AG08395 (cell line): ENCODE results near the gene MYO5C.
"Not testable (repeated sequence)": the region's sequence is repeated elsewhere in the genome, so short reads cannot be mapped to it uniquely, and the experiment has no call there.

Experiments
- DNase-seq: peaks from one replicate; pipeline ENCODE4 v3.0.0; 2012; ENCODE audit warnings: mixed read lengths, low spot score

MYO5C gene

GRCh38 chr15:52171386-52171785 is 124.2 kb downstream of the MYO5C start:
- peak; percentile 26 for DNase-seq

GRCh38 chr15:52170199-52170598 is 125.4 kb downstream of the MYO5C start:
- not testable (repeated sequence) for DNase-seq

GRCh38 chr15:52165494-52166131 is 130.0 kb downstream of the MYO5C start:
- DNase-seq, result not testable (repeated sequence)

DNA sequence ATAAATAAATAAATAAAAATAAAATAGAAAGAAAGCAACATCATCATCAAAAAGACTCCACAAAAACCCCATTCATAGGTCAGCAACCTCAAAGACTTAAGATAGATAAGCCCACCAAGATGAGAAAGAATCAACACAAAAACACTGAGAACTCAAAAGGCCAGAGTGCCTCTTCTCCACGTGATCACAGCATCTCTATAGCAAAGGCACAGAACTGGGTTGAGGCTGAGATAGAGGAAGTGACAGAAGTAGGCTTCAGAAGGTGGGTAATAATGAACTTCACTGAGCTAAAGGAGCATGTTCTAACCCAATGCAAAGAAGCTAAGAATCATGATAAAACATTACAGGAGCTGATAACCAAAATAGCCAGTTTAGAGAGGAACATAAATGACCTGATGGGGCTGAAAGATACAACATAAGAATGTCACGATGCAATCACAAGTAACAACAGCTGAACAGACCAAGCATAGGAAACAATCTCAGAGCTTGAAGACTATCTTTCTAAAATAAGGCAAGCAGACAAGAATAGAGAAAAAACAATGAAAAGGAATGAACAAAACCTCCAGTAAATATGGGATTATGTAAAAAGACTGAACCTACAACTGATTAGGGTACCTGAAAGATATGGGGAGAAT is 130.9 kb downstream of the MYO5C start:
- no peak for DNase-seq

DNA sequence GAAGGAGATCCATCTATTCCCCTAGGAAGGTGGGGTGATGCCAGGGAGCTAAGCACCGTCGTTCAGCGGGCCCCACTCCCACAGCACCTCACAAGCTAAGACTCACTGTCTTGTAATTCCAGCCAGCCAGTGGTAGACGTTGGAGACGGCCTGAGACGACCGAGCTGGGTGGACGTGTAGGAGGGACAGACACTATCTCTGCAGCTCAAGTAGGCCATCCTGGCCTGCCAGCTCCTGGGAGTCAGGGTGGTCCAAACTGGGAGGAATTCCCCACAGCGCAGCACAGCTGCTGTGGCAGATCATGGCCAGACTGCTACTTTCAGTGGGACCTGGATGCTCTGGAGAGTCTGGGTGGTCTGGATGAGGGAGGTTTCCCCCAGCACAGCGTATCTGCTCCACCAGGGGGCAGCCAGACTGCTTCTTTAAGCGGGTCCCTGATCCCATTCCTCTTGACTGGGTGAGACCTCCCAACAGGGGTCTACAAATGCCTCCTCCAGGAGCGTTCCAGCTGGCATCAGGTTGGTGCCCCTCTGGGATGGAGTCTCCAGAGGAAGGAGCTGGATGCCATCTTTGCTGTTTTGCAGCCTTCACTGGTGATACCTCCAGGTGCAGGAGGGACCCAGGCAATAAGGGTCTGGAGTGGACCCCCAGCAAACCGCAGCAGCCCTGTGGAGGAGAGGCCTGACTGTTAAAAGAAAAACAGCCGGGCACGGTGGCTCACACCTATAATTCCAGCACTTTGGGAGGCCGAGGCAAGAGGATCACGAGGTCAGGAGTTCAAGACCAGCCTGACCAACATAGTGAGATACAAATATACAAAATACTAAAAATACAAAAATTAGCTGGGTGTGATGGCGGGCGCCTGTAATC is 132.0 kb downstream of the MYO5C start:
- no peak for DNase-seq

GRCh38 chr15:52162876-52163275 is 132.7 kb downstream of the MYO5C start:
- no peak for DNase-seq

- DNase-seq, result no peak
Observed at GRCh38 chr15:52162260-52162659, 133.3 kb downstream of the MYO5C start.

- DNase-seq, result no peak
Observed at GRCh38 chr15:52161406-52161966, 134.1 kb downstream of the MYO5C start.

- no peak for DNase-seq
Observed at GRCh38 chr15:52159645-52160044, 136.0 kb downstream of the MYO5C start.

DNA sequence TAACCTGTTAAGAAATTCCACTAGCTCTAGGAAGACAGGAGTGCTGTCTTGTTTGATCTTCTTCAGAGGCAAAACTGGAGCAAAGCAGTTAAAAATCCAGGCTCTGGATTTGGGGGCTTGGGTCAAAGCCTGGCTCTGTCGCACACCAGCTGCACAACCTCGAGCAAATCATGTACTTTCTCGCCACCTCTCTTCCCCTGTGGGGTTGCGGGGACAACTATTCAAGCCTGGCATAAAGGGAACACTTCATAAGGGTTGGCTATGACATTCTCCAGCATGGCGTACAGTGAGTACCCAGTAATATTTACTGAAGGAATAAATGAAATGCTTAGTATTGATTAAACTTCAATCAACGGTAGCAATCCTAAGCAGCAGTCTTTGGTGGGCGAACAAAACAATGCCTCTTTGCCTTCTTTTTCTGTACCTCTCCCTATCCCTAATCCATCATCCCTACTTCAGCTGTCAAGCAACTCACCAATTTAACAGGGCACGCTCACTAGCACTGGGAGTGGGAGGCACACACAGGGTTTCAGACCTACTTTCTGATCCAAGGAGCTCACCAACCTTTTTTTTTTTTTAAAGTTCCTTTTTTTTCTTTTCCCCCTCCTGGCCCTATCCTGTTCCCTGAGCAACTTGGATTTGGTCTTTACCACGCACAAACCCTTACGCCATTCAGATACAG is 137.4 kb downstream of the MYO5C start:
- no peak for DNase-seq

GRCh38 chr15:52155878-52156277 is 139.7 kb downstream of the MYO5C start:
- DNase-seq, result no peak

- DNase-seq, result no peak
Observed at GRCh38 chr15:52154896-52155865, 140.4 kb downstream of the MYO5C start.

DNA sequence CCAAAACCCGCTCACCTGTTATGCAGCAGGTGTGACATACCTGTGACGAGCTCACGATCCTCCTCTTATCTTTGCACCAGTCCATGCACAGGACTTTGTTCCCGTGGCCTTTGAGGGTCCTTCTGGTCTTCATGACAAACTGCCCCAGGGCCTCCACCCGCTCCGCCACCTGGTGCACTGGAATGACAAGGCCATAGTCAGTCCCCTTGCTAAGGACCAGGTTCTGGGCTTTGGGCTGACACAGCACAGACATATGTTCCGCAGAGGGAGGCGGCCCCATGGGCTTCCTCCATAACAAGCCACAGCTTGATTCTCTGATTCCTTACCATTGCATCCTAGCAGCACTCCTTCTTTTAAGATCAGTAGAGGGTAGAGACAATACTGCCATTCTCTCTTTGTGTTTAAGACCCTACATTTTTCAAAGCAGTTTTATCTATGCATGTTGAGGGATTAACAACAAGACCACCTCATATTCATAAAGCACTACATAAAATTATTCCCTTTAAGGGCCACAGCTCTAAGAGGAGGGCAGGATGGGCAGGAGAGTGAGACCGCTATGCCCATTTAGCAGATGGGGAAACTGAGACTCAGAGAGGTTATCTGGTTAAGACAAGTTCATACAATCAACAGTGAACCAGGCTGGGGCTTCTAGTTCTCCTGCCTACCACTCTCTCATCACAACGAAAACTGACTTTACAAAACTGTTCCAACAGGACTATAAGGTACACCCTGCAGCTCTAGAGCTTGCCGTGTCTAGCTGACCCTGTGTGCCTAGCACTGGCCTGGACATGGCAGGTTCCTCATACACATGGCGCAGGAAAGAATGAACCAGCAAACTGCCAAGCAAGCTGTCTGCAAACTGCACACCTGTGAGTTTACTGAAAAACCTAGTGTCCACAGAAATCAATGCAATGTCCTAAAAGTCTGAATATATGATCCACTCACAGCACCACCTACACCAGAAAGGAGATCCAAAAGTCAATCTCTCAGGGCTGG is 141.4 kb downstream of the MYO5C start:
- DNase-seq, result no peak

DNA sequence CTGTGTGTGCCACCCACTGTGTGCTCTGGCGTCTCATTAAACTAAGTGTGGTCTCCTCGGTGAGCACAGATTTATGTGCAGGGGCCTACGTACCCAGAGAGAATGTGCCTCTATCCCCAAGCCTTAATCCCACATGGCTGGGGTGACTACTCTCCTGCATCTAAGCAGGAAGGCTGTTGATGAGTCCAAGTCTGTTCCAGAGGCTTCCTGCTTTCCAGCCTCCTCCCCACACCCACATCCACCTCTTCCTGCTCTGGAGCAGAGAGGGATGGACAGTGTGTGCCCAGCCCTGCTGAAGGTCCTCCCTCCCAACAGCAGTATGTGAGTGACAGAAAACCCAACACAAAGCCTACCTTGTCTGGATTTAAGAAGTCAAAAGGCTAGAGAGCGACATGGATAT is 144.3 kb downstream of the MYO5C start:
- DNase-seq, result no peak

DNA sequence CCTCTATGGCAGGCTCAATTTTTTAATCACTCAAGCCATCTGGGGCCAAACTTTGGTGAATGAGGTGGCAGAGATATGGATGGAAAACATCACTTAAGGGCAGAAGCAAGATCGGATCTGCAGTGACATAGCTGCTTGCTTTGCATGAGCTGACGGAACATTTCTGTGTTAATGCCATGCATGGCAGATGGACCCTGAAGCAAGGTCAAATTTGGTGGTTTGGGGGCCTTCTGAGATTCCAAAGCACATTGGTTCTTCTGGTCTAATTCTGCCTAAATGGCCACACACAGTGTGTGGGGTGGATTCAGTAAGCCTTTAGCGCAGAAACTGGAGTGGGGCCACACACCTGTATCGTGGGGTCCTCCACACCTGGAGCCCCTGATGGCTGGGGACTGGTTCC is 144.7 kb downstream of the MYO5C start:
- DNase-seq, result no peak

GRCh38 chr15:52150043-52150825 is 145.4 kb downstream of the MYO5C start:
- no peak for DNase-seq

DNA sequence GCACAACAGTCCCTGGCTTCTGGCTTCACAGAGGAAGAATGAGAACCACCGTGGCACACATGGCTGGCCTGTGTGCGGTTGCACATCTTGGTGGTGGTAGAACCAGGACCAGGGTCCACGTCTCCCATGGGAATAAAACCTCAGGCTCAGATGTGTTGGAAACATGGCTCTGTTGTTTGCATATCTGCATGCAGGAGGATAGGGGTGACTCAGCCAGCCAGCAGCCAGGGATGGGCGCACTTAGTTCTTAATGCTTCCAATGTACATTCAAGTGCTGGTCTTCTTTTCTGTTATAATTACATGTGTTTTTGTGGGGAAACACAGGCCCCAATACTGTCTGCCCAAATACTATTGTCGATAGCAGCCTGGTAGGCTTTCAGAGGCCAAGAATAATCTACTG is 147.2 kb downstream of the MYO5C start:
- no peak for DNase-seq

DNA sequence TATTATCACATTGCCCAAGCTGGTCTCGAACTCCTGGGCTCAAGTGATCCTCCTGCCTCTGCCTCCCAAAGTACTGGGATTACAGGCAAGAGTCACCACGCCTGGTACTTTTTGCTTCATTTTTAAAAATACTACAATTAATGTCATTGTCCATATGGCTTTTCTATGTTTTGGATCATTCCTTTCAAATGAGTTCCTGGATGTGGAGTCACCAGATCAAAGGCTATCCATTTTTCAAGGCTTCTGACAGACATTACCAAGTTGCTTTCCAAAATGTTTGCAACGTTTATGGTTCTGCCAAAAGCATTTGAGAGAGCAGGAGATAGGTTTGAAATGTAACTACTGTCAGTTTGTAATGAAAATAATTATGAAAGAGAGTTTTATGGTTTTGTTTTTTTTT is 148.8 kb downstream of the MYO5C start:
- DNase-seq, result peak; percentile 27

DNA sequence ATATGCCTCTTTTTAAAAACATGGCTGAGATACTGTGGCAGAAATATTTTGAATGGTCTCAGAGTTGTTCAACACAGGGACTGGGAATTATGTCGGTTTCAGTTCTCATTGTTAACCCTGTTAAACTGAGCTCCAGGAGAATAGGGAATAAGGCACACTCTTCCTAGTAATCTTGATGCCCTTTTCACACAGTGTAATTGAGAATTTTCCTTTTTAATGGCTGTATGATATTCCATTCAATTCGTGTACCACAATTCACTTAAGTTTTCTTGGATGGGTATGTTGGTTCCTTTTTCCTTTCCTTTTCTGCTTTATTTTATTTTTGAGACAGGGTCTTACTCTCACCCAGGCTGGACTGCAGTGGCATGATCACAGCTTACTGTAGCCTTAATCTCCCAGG is 149.3 kb downstream of the MYO5C start:
- DNase-seq, result no peak
